Astrocyte of the spinal cord (primary cell): Measurements from ENCODE around the gene RBMS3.
"Not testable (repeated sequence)": the region's sequence is repeated elsewhere in the genome, so short reads cannot be mapped to it uniquely, and the experiment has no call there.

Experiments
- DNase-seq: peaks from one replicate; pipeline ENCODE4 v3.0.0; 2011; ENCODE audit warnings: low read depth, low spot score
- H3K4me3 ChIP-seq: 2 replicates; pipeline ENCODE4 v1.5.1; 2011; ENCODE audit warnings: low read depth, mild to moderate bottlenecking, low read length, moderate library complexity
- in situ Hi-C: cut with HindIII; loops from 2 replicates; pipeline ENCODE4 v1.10.0; 2017; ENCODE audit warnings: low sequenced_read_pairs
- TF ChIP-seq, protein P1 (sequence below): IDR thresholded peaks from 2 replicates; pipeline ENCODE4 v1.5.1; 2012; ENCODE audit warnings: low read depth, mild to moderate bottlenecking, low read length, inconsistent platforms

Gene RBMS3

DNA sequence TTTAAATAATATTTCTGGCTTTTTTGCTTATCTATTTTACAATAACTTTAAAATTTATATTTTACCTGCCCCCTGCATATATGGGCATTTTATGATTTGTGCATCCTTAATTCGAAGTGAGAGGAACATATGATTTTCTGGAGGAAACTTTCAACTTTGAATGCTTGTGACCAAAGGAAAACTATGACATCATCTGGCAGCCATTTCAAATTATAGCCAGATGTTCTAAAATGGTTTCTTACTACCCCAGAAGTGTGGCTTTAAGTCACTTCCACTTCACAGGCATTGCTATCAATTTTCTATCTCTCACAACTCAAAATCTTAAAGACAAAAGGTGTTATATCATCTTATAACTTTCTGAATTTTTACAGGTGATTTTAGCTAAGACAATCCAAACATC, 508.8 kb downstream of the RBMS3 start:
- in situ Hi-C loops, result no loop called here
- TF ChIP-seq, protein P1, sequence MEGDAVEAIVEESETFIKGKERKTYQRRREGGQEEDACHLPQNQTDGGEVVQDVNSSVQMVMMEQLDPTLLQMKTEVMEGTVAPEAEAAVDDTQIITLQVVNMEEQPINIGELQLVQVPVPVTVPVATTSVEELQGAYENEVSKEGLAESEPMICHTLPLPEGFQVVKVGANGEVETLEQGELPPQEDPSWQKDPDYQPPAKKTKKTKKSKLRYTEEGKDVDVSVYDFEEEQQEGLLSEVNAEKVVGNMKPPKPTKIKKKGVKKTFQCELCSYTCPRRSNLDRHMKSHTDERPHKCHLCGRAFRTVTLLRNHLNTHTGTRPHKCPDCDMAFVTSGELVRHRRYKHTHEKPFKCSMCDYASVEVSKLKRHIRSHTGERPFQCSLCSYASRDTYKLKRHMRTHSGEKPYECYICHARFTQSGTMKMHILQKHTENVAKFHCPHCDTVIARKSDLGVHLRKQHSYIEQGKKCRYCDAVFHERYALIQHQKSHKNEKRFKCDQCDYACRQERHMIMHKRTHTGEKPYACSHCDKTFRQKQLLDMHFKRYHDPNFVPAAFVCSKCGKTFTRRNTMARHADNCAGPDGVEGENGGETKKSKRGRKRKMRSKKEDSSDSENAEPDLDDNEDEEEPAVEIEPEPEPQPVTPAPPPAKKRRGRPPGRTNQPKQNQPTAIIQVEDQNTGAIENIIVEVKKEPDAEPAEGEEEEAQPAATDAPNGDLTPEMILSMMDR, result no peak
- H3K4me3 ChIP-seq, result no peak overlapping the region
- DNase-seq, result no peak

DNA sequence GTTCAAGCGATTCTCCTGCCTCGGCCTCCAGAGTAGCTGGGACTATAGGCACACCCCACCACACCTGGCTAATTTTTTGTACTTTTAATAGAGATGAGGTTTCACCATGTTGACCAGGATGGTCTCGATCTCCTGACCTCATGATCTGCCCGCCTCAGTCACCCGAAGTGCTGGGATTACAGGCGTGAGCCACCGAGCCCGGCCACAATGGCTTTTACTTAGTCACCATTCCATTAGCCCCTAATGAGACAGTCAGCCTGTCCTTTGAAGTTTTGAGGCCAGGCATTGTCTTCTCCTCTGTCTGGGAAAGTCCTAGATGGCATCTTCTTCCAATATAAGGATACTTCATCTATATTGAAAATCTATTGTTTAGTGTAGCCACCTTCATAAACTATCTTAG, 515.9 kb downstream of the RBMS3 start:
- TF ChIP-seq, protein P1, result no peak
- DNase-seq, result no peak
- H3K4me3 ChIP-seq, result no peak overlapping the region
- in situ Hi-C loops, result no loop called here

DNA sequence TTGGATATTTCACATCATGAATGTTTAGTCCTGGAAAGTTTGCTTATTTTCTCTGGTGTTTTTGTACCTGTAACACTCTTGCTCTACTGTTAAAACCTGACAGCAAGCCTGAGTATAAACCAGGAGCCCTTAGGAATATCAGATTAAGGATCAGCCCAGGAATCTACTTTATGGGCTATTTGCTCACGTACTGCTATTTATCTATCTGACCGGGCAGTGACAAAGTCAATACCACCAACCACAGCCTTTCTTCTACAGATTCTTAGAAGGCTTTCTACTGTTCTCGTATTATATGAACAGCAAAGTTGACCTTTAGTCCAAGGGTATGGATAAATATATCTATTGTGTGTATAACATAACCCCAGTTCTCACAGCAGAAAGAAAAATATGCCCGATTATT, 521.2 kb downstream of the RBMS3 start:
- in situ Hi-C loops, result no loop called here
- H3K4me3 ChIP-seq, result no peak overlapping the region
- TF ChIP-seq, protein P1, result no peak
- DNase-seq, result no peak

DNA sequence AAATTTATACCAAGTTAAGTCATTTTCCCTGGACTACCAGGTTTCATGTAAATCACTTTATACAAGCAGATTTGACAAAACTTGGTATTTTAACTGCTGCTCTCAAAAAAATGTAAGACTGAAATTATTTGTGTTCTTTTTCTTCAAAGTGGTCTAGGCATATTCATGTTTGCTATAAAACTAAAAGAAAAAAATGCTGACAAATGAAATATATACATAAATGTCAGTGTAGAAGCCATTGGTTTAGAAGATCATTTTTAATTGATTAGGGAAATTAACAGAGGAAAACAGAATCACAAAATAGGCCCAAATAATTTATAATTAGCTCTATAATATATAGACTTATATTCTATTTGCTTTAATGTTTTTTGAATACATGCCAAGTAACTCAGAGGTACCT, 523.2 kb downstream of the RBMS3 start:
- in situ Hi-C loops, result no loop called here
- H3K4me3 ChIP-seq, result no peak overlapping the region
- no peak for DNase-seq
- TF ChIP-seq, protein P1, result no peak

DNA sequence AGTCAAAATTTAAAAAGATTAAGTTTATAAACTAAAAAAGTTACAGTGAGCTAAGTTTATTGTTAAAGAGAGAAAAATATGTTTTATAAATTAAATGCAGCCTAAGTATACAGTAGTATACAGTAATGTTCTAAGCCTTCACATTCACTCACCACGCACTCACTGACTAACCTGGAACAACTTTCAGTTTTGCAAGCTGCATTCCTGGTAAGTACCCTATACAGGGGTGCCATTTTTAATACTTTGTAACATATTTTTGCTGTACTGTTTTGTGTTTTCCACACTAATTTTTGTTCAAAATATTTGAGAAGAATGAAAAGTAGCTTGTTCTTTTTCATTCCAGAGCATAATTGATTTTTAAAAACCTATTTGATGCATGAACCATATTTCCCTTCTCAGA, 524.9 kb downstream of the RBMS3 start:
- no peak overlapping the region for H3K4me3 ChIP-seq
- in situ Hi-C loops, result no loop called here
- peak; percentile 24 for DNase-seq
- TF ChIP-seq, protein P1, result no peak

DNA sequence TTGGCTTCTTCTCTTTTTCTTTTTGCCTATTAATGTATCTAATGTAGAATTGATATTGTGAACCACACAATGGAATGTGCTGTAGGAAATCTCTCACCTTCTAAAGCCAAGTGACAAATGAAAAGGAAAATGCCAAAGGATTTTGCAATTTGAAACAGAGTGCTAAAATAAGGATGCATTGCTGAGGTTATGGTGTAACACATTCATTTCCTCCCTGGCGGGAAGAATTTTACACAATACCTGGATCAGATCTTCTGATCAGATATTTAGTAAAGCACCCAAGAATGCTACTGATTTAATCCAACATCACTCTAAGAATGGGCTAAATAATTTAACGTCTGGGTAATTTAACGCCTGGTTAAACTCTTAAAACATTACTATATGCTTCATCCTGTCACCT, 527.5 kb downstream of the RBMS3 start:
- DNase-seq, H3K4me3 ChIP-seq, in situ Hi-C loops: not testable (repeated sequence)

DNA sequence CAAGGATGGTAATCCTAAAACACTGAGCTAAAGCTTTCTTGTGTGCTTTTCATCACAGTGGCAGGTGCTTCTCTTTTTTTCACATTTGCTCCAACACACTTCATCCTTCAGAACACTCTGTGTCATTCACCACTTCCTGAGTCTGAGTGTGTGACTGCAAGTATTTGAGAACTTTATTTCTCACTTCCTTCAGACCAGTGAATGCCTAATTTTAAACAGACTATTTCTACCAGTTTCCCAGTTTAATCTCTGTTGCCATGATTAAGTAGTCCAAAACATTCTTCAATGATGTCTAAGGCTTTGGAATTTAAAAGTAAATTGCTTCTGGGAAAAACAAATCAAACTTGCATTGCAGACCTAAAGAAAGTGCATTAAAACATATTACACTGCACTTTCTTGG, 541.2 kb downstream of the RBMS3 start:
- TF ChIP-seq, protein P1, result no peak
- in situ Hi-C loops, result no loop called here
- peak; percentile 69 for DNase-seq
- H3K4me3 ChIP-seq, result no peak overlapping the region
